ENCODE measurements around the gene REM1.

Gene REM1

GRCh38 chr20:31523361-31524283 lies 48.5 kb downstream of the REM1 start:
- DNase-seq (ENCODE audit: low read depth) = no peak

- no peak for DNase-seq (ENCODE audit: low read depth)
These were observed 52.2 kb downstream of the REM1 start for GRCh38 chr20:31527266-31527665.

Measured in GM04504 (cell line).